ENCODE data around the gene ARHGEF28. TPM values are rescaled to one million over a fixed set of nuclear protein-coding genes. Genes with fewer than 3 reads are reported as not detected.

Gene ARHGEF28
- total and polyA plus RNA-seq, 9 of the 15 experiments (the other 6 are each of a cell fraction or from before 2014, with no cell fraction given), result 0.27 TPM; not detected in 8

GRCh38 chr5:73770172-73771025, 144.4 kb downstream of the ARHGEF28 start:
- Histone ChIP-seq H2AFZ (ENCODE audit: low read depth, low read length) (no peak overlapping the region), H3K4me2 (ENCODE audit: insufficient read depth, low read length) (no peak overlapping the region), H3K9ac (ENCODE audit: insufficient read depth in 1 of 2, low read depth in 2 of 2, low read length in 2 of 2) (no peak overlapping the region), H3K4me3 (no peak overlapping the region), H3K9me3 (replicated peaks; ENCODE audit: control insufficient read depth, insufficient read depth, low read depth, low read length) (no peaks in the 10 kb centered on the region), H3K4me1 (replicated peaks in 1 of 2; ENCODE audit: control insufficient read depth in 2 of 2, insufficient read depth in 2 of 2, low read length in 2 of 2) (no peaks in the 10 kb centered on the region), H3K27ac (ENCODE audit: extremely low read depth, low read depth, low read length) (no peak overlapping the region), H3K36me3 (ENCODE audit: control insufficient read depth, insufficient read depth, low read length) (no peaks in the 10 kb centered on the region), H3K9me1 (ENCODE audit: control insufficient read depth, insufficient read depth, low read length) (no peaks in the 10 kb centered on the region), H4K20me1 (replicated peaks; ENCODE audit: control insufficient read depth, insufficient read depth, low read length) (no peaks in the 10 kb centered on the region), H3K79me2 (ENCODE audit: control insufficient read depth, insufficient read depth, low read length) (no peaks in the 10 kb centered on the region), H3K27me3 (ENCODE audit: control insufficient read depth in 2 of 2, insufficient read depth in 2 of 2, low read length in 2 of 2) (peaks cover 0 to 6% of the 10 kb centered on the region in 2 experiments; a peak in 1 of 5 replicates)
- POLR2A ChIA-PET, result interaction anchor here (0.6 kb wide), 1 partner anchor 116 kb away, joined by 3 read pairs; no protein-coding TSS in a partner anchor
- TF ChIP-seq RFX5 (IDR thresholded peaks at IDR 0.05; ENCODE audit: low read depth, low read length) (no peak), EP400 (IDR thresholded peaks at IDR 0.05) (no peak), ZNF57 (CRISPR knock-in tag; IDR thresholded peaks at IDR 0.05) (no peak), DDX20 (tag; IDR thresholded peaks at IDR 0.05; ENCODE audit: low read depth) (no peak), ZBTB40 (IDR thresholded peaks at IDR 0.05) (no peak), ZBTB40 (CRISPR knock-in tag; IDR thresholded peaks at IDR 0.05) (no peak), NR1H2 (CRISPR knock-in tag; IDR thresholded peaks at IDR 0.05) (no peak), TRIM25 (IDR thresholded peaks at IDR 0.05; ENCODE audit: borderline replicate concordance) (no peak)
- ATAC-seq (no peak), FAIRE-seq (no peak), DNase-seq (ENCODE audit: extremely low read depth in 1 of 4, low spot score in 3 of 4) (no peak)
- no TSS peak for BruUV-seq (replicated peaks)
- CTCF ChIA-PET (ENCODE audit: low intra/inter-chr PET ratio), result no interaction called here
- WGBS (ENCODE audit: insufficient coverage, low coverage, missing lambda C conversion rate), result 0% methylated on average over 6 of the region's 6 CpGs
- intact Hi-C loops (cut with micrococcal nuclease), result no loop called here
- in situ Hi-C loops (cut with MboI), result no loop called here
